ENCODE measurements around the gene OTOS. TPM values are rescaled to one million over a fixed set of nuclear protein-coding genes. Genes with fewer than 3 reads are reported as not detected.

The OTOS gene
- total and polyA plus RNA-seq, 2 donors (not counting 1 experiment from before 2014, with no cell fraction given), result not detected

GRCh38 chr2:240156435-240157146 lies 16.1 kb upstream of the OTOS start:
- Mint-ChIP-seq H3K4me3 (no peak overlapping the region), H3K27ac (no peak overlapping the region), H3K27me3 (peaks cover 11% of the 10 kb centered on the region), H3K9me3 (ENCODE audit: insufficient read depth) (peaks cover 3% of the 10 kb centered on the region), H3K4me1 (no peaks in the 10 kb centered on the region)
- no peak for DNase-seq
- no peaks in the 10 kb centered on the region for H3K79me2 ChIP-seq (ENCODE audit: control insufficient read depth, insufficient read depth, low read length)
- H3K9ac ChIP-seq (ENCODE audit: low read length), result no peak overlapping the region
- CTCF ChIA-PET, result no interaction called here
- no peak overlapping the region for H3K4me3 ChIP-seq (ENCODE audit: control extremely low read depth in 1 of 5, extremely low read depth in 1 of 5, insufficient read depth in 1 of 5, low read depth in 2 of 5, low read length in 4 of 5)
- H2AFZ ChIP-seq (ENCODE audit: insufficient read depth, low read depth, low read length, poor library complexity, severe bottlenecking), result no peak overlapping the region
- H3K27me3 ChIP-seq (replicated peaks in 1 of 4; ENCODE audit: control extremely low read depth in 1 of 4, control insufficient read depth in 3 of 4, insufficient read depth in 4 of 4, low read length in 3 of 4), result peaks cover 0 to 3% (median 0%) of the 10 kb centered on the region in 4 experiments
- TF ChIP-seq EZH2 (IDR thresholded peaks at IDR 0.05; ENCODE audit: borderline replicate concordance, insufficient read depth, low read depth, low read length, poor library complexity, severe bottlenecking), result no peak
- TF ChIP-seq CTCF (IDR thresholded peaks at IDR 0.05), result no peak
- H3K27ac ChIP-seq (ENCODE audit: low read length in 2 of 2), result no peak overlapping the region
- no peak for ATAC-seq (ENCODE audit: low read depth)
- POLR2A ChIA-PET, result no interaction called here
- H3K9me3 ChIP-seq (ENCODE audit: control extremely low read depth in 1 of 3, control insufficient read depth in 2 of 3, insufficient read depth in 1 of 3, low read length in 2 of 3), result no peaks in the 10 kb centered on the region
- no peaks in the 10 kb centered on the region for H3K36me3 ChIP-seq (replicated peaks in 1 of 2; ENCODE audit: control extremely low read depth in 1 of 2, control insufficient read depth in 1 of 2, extremely low read depth in 1 of 2, insufficient read depth in 2 of 2, low read length in 1 of 2)
- no peak overlapping the region for H3K4me2 ChIP-seq (replicated peaks; ENCODE audit: low read depth, low read length, poor library complexity, severe bottlenecking)
- no peaks in the 10 kb centered on the region for H3K4me1 ChIP-seq (ENCODE audit: control insufficient read depth in 2 of 2, insufficient read depth in 2 of 2, low read length in 2 of 2)
- intact Hi-C loops (cut with micrococcal nuclease), result no loop called here
- H4K20me1 ChIP-seq (ENCODE audit: control insufficient read depth, insufficient read depth, low read length, poor library complexity, severe bottlenecking), result no peaks in the 10 kb centered on the region
- WGBS (ENCODE audit: insufficient coverage), result 86% methylated on average over 29 of the region's 29 CpGs

- Histone ChIP-seq H3K27me3 (replicated peaks in 1 of 4; ENCODE audit: control extremely low read depth in 1 of 4, control insufficient read depth in 3 of 4, insufficient read depth in 4 of 4, low read length in 3 of 4) (peaks cover 0 to 3% (median 0%) of the 10 kb centered on the region in 4 experiments), H3K27ac (ENCODE audit: low read length in 2 of 2) (no peak overlapping the region), H4K20me1 (ENCODE audit: control insufficient read depth, insufficient read depth, low read length, poor library complexity, severe bottlenecking) (no peaks in the 10 kb centered on the region), H2AFZ (ENCODE audit: insufficient read depth, low read depth, low read length, poor library complexity, severe bottlenecking) (no peak overlapping the region), H3K9me3 (ENCODE audit: control extremely low read depth in 1 of 3, control insufficient read depth in 2 of 3, insufficient read depth in 1 of 3, low read length in 2 of 3) (no peaks in the 10 kb centered on the region), H3K4me3 (ENCODE audit: control extremely low read depth in 1 of 5, extremely low read depth in 1 of 5, insufficient read depth in 1 of 5, low read depth in 2 of 5, low read length in 4 of 5) (no peak overlapping the region), H3K79me2 (ENCODE audit: control insufficient read depth, insufficient read depth, low read length) (no peaks in the 10 kb centered on the region), H3K9ac (ENCODE audit: low read length) (no peak overlapping the region), H3K4me2 (replicated peaks; ENCODE audit: low read depth, low read length, poor library complexity, severe bottlenecking) (no peak overlapping the region), H3K36me3 (replicated peaks in 1 of 2; ENCODE audit: control extremely low read depth in 1 of 2, control insufficient read depth in 1 of 2, extremely low read depth in 1 of 2, insufficient read depth in 2 of 2, low read length in 1 of 2) (no peaks in the 10 kb centered on the region), H3K4me1 (ENCODE audit: control insufficient read depth in 2 of 2, insufficient read depth in 2 of 2, low read length in 2 of 2) (no peaks in the 10 kb centered on the region)
- intact Hi-C loops (cut with micrococcal nuclease), result no loop called here
- Mint-ChIP-seq H3K4me1 (no peaks in the 10 kb centered on the region), H3K4me3 (no peak overlapping the region), H3K27ac (no peak overlapping the region), H3K9me3 (ENCODE audit: insufficient read depth) (peaks cover 3% of the 10 kb centered on the region), H3K27me3 (peaks cover 11% of the 10 kb centered on the region)
- TF ChIP-seq CTCF (IDR thresholded peaks at IDR 0.05) (no peak), EZH2 (IDR thresholded peaks at IDR 0.05; ENCODE audit: borderline replicate concordance, insufficient read depth, low read depth, low read length, poor library complexity, severe bottlenecking) (no peak)
- POLR2A ChIA-PET, result no interaction called here
- DNase-seq, result no peak
- CTCF ChIA-PET, result no interaction called here
- ATAC-seq (ENCODE audit: low read depth), result no peak
- whole genome bisulfite sequencing (ENCODE audit: insufficient coverage), result 90% methylated on average over 3 of the region's 13 CpGs
These were observed 15.4 kb upstream of the OTOS start for GRCh38 chr2:240155745-240156390.
